Measurements from ENCODE around the gene UPF1. TPM values are rescaled to one million over a fixed set of nuclear protein-coding genes. Genes with fewer than 3 reads are reported as not detected.

The UPF1 gene
- total RNA-seq, 1 donor from 2014 or later = 225 TPM

DNA sequence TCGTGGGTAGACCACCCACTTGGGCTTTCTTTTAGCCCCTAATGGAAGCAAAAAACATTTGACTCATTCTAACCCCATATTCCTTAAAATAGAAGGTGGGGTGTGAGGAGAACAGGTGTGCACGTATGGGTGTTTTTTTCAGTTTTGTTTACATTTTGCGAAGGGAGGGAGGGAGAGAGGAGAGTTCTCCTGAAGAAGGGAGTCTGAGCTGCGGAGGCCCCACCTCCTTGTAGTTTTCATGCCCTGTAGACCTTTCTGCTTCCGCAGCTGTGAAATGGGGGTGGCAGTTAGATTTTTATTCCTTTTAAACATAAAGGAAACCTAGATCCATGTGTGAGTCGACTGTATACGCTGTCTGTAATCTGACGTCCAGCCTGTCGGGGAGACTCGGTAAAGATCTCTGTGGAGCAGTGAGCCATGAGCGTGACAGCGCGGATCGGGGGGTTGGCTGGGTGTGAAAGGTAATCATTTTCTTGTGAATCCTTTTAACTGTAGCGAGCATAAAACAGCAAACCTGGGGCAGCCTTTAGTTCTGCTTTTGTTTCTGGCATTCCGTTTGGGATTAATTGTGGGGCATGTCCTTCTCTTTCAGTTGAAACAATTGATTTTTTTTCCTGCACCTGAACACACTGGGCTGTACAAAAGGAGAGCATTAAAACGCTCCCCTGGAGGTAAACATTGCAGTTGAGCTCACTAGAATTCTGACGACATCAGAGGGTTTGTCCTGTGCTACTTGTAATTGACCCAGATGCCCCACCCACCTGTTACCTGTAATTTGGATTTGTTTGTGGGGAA is 2.3 kb downstream of the UPF1 start:
- no peak for DNase-seq (ENCODE audit: low spot score in 2 of 2)

DNA sequence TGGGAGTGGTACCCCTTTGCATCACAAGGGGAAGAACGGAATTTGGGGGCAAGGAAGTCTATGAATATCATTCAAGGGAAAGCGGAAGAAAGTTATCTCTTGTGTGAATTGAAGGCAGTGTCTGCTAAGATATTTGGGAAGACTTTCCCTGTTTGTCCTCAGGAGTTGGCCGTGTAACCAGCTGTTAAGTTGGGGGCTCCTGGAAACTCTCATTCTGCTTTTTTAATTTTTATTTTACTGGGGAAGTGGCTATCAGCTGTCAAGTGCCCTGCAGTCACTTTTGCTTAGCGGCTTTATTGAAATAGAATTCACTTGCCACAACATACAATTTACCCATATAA is 2.9 kb downstream of the UPF1 start:
- no peak for DNase-seq (ENCODE audit: low spot score in 2 of 2)
- TF ChIP-seq, protein P1, sequence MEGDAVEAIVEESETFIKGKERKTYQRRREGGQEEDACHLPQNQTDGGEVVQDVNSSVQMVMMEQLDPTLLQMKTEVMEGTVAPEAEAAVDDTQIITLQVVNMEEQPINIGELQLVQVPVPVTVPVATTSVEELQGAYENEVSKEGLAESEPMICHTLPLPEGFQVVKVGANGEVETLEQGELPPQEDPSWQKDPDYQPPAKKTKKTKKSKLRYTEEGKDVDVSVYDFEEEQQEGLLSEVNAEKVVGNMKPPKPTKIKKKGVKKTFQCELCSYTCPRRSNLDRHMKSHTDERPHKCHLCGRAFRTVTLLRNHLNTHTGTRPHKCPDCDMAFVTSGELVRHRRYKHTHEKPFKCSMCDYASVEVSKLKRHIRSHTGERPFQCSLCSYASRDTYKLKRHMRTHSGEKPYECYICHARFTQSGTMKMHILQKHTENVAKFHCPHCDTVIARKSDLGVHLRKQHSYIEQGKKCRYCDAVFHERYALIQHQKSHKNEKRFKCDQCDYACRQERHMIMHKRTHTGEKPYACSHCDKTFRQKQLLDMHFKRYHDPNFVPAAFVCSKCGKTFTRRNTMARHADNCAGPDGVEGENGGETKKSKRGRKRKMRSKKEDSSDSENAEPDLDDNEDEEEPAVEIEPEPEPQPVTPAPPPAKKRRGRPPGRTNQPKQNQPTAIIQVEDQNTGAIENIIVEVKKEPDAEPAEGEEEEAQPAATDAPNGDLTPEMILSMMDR (IDR thresholded peaks at IDR 0.05) = no peak
- intact Hi-C loops (cut with DNase I) = loop anchor here (5.0 kb wide), 1 partner anchor 242 kb away; no protein-coding TSS in a partner anchor
- no peak overlapping the region for H3K4me3 ChIP-seq
- peaks cover 13 to 30% of the 10 kb centered on the region in 2 donors for H3K4me1 ChIP-seq
- H3K27ac ChIP-seq = no peak overlapping the region
- peaks cover 0 to 5% of the 10 kb centered on the region in 2 donors for H3K36me3 ChIP-seq
- no peaks in the 10 kb centered on the region for H3K9me3 ChIP-seq
- H3K27me3 ChIP-seq = no peaks in the 10 kb centered on the region

More for the DNA sequence above, 2.3 kb downstream of the UPF1 start:
- Histone ChIP-seq H3K9me3 (no peaks in the 10 kb centered on the region), H3K36me3 (peaks cover 0 to 5% of the 10 kb centered on the region in 2 donors), H3K27me3 (no peaks in the 10 kb centered on the region), H3K27ac (no peak overlapping the region), H3K4me3 (peak overlapping the region; percentile 95), H3K4me1 (peaks cover 13 to 28% of the 10 kb centered on the region in 2 donors)
- TF ChIP-seq, protein P1 (IDR thresholded peaks at IDR 0.05) = no peak
- intact Hi-C loops (cut with DNase I) = loop anchor here (5.0 kb wide), 1 partner anchor 242 kb away; no protein-coding TSS in a partner anchor

DNA sequence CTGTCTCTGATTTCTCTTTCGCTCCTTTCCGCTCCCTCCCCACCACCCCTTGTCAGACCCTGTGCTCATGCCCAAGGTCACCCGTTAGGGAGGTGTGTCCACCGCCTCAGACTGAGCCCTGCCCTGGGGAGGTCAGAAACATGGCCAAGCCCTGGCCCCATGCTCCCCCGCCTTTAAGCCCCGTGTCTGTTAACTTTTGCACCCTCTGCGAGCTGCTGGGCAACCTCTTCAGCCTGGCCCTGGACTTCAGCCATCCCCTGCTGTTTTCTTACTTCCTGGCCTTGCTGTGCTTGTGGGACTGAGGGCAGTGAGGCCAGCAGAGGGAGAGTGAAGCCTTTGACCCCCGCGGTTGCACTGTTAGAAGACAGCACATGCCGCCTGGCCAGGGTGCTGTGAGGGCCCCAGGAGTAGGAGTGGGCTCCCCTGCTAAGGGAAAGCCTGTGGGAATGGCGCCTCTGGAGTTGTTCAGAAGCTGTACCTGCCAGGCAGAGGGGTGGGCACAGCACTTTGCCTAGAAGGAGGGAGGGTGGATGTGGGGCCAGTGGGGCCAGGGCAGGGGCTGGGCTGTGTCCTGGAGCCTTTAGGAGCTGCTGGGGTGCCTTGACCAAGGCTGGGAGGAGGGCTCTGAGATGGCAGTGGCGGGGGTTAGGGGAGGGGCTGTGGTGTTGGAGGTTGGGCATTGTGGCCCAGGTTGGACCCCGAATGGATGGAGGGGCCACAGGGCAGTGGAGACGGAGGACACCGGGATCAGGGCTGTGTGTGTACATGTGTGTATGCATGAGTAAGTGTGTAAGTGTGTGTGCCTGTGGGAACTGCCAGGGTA is 7.9 kb downstream of the UPF1 start:
- Histone ChIP-seq H3K4me3 (no peak overlapping the region), H3K27ac (no peak overlapping the region), H3K27me3 (no peaks in the 10 kb centered on the region), H3K4me1 (peaks cover 10 to 31% of the 10 kb centered on the region in 2 donors), H3K9me3 (no peaks in the 10 kb centered on the region), H3K36me3 (peaks cover 0 to 5% of the 10 kb centered on the region in 2 donors)
- TF ChIP-seq, protein P1 (IDR thresholded peaks at IDR 0.05) = no peak
- no peak for DNase-seq (ENCODE audit: low spot score in 2 of 2)
- intact Hi-C loops (cut with DNase I) = loop anchor here (10.0 kb wide), 1 partner anchor 155 kb away; the partner anchor contains the start of gene CRTC1

DNA sequence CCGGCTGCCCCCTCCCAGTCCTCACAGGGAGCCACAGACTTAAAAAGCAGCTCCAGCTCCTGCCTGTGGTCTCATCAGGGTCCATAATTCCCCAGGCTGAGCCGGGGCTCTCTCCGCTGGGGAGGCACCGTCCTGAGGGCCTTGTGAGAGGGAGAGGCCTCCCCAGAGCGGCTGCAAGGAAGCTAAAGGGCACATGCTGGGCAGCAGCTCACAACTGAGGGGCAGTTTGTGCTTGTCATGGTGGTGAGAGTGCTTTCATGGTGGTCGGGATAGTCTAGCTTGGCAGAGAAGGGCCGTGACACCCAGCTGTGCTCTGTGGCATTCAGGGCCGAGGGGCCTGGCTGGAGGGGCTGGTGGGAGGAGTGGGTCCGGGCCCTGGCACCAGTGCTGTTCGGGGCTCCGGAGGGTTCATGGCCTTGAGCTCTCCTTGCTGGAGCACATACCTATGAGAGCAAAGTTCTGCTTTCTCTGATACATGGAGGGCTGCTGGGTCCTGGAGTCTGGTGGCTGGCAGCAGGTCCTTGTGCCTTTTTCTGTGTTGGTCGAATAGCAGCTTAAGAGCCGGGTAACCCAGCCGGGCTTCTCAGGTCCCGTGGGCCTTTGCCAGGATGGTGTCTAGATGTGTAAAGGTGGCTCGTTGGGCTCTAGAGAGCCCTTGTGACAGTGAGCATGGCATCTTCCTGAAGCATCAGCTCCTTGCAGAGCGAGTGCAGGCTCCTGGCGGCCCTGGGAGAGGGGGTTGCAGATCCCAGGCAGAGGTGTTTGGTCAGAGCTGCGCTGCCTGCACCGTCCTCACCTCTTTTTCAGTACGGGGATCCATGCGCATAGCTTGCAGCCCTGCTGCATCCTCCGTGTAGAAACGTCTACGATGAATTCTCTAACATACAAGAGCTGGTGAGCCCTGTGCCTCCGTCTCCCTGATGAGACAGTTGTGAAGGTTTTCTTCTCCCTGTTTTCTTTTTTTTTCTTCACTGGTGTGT is 8.8 kb downstream of the UPF1 start:
- intact Hi-C loops (cut with DNase I) = loop anchor here (10.0 kb wide), 1 partner anchor 156 kb away; the partner anchor contains the start of gene CRTC1
- Histone ChIP-seq H3K9me3 (no peaks in the 10 kb centered on the region), H3K4me1 (peaks cover 6 to 26% of the 10 kb centered on the region in 2 donors), H3K4me3 (no peak overlapping the region), H3K27me3 (no peaks in the 10 kb centered on the region), H3K36me3 (no peaks in the 10 kb centered on the region), H3K27ac (no peak overlapping the region)
- TF ChIP-seq, protein P1 (IDR thresholded peaks at IDR 0.05) = no peak
- no peak for DNase-seq (ENCODE audit: low spot score in 2 of 2)

DNA sequence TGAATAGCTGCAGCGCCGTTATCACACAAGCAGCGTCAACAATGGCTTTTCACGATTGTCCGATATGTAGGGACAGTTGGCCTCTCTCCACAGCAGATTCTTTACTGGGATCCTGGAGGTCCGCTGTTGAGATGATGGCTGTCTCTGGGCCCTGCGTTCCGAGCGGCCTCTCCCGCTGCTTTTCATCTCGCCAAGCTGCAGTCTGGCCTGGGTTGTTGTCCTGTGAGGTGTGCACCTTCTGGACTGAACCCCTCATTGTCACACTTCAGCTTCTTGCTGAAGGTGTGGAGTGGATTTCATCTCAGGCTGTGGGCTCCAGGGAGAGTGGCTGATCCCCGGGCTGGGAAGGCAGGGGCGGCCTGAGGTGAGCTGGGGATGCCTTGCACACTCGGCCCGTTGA is 9.6 kb downstream of the UPF1 start:
- peaks cover 6 to 26% of the 10 kb centered on the region in 2 donors for H3K4me1 ChIP-seq
- no peak overlapping the region for H3K27ac ChIP-seq

More for the DNA sequence above, 9.6 kb downstream of the UPF1 start:
- no peaks in the 10 kb centered on the region for H3K9me3 ChIP-seq
- TF ChIP-seq, protein P1 (IDR thresholded peaks at IDR 0.05) = no peak
- H3K4me3 ChIP-seq = no peak overlapping the region
- no peaks in the 10 kb centered on the region for H3K27me3 ChIP-seq
- H3K36me3 ChIP-seq = no peaks in the 10 kb centered on the region
- intact Hi-C loops (cut with DNase I) = loop anchor here (10.0 kb wide), 1 partner anchor 157 kb away; the partner anchor contains the start of gene CRTC1
- DNase-seq (ENCODE audit: low spot score in 2 of 2) = no peak

Data from ascending aorta (tissue), 2 donors.